SK-N-SH treated with all-trans-retinoic acid at 6 μM for 48 hours (cell line): Measurements from ENCODE around the gene DNASE1L3.
"Not testable (repeated sequence)": the region's sequence is repeated elsewhere in the genome, so short reads cannot be mapped to it uniquely, and the experiment has no call there.

Experiments used
- ATAC-seq: fragments of 200-7000 bp; cut with Tn5 transposase; 3 replicates; pipeline ENCODE4 v1.9.1; 2020; ENCODE audit warnings: mild to moderate bottlenecking, moderate library complexity
- BACH2 ChIP-seq: fragments of 250-450 bp; sonication (Bioruptor Pico); IDR thresholded peaks from 2 replicates; pipeline ENCODE4 v1.9.0; 2021; ENCODE audit warnings: mild to moderate bottlenecking, borderline replicate concordance
- CREB5 ChIP-seq: fragments of 250-450 bp; sonication (Bioruptor Pico); IDR thresholded peaks from 2 replicates; pipeline ENCODE4 v1.5.1; 2020; ENCODE audit warnings: low read depth, mild to moderate bottlenecking, moderate library complexity
- CSDC2 ChIP-seq: fragments of 250-450 bp; sonication (Bioruptor Pico); IDR thresholded peaks from 2 replicates; pipeline ENCODE4 v1.5.0; 2020; ENCODE audit warnings: mild to moderate bottlenecking, moderate library complexity
- CSRNP3 ChIP-seq: fragments of 250-450 bp; sonication (Bioruptor Pico); IDR thresholded peaks from 2 replicates; pipeline ENCODE4 v1.5.1; 2021; ENCODE audit warnings: mild to moderate bottlenecking, moderate library complexity
- ESRRG ChIP-seq: fragments of 250-450 bp; sonication (Bioruptor Pico); IDR thresholded peaks from 2 replicates; pipeline ENCODE4 v1.6.1; 2021; ENCODE audit warnings: mild to moderate bottlenecking
- GLIS3 ChIP-seq: fragments of 250-450 bp; sonication (Bioruptor Pico); IDR thresholded peaks from 2 replicates; pipeline ENCODE4 v1.5.0; 2020; ENCODE audit warnings: mild to moderate bottlenecking, moderate library complexity
- ISL1 ChIP-seq: fragments of 250-450 bp; sonication (Bioruptor Pico); IDR thresholded peaks from 2 replicates; pipeline ENCODE4 v2.1.2; 2022; ENCODE audit warnings: mild to moderate bottlenecking, moderate library complexity
- POU6F1 ChIP-seq: fragments of 250-450 bp; sonication (Bioruptor Pico); IDR thresholded peaks from 2 replicates; pipeline ENCODE4 v1.8.0; 2021; ENCODE audit warnings: low read depth, mild to moderate bottlenecking, moderate library complexity, borderline replicate concordance
- PPARA ChIP-seq: fragments of 250-450 bp; sonication (Bioruptor Pico); IDR thresholded peaks from 2 replicates; pipeline ENCODE4 v1.5.0; 2020; ENCODE audit warnings: mild to moderate bottlenecking, borderline replicate concordance
- RARB ChIP-seq: fragments of 250-450 bp; sonication (Bioruptor Pico); IDR thresholded peaks from 2 replicates; pipeline ENCODE4 v1.8.0; 2021; ENCODE audit warnings: mild to moderate bottlenecking, moderate library complexity
- SNAI2 ChIP-seq: fragments of 250-450 bp; sonication (Bioruptor Pico); IDR thresholded peaks from 2 replicates; pipeline ENCODE4 v1.5.0; 2020; ENCODE audit warnings: mild to moderate bottlenecking, moderate library complexity
- TCF4 ChIP-seq: fragments of 250-450 bp; sonication (Bioruptor Pico); IDR thresholded peaks from 2 replicates; pipeline ENCODE4 v1.8.0; 2021; ENCODE audit warnings: mild to moderate bottlenecking, moderate library complexity, borderline replicate concordance
- TOX ChIP-seq: fragments of 250-450 bp; sonication (Bioruptor Pico); IDR thresholded peaks from 2 replicates; pipeline ENCODE4 v1.8.0; 2021; ENCODE audit warnings: mild to moderate bottlenecking, moderate library complexity, borderline replicate concordance
- TSHZ2 ChIP-seq: fragments of 250-450 bp; sonication (Bioruptor Pico); IDR thresholded peaks from 2 replicates; pipeline ENCODE4 v1.5.0; 2020; ENCODE audit warnings: mild to moderate bottlenecking, moderate library complexity
- ZC3H10 ChIP-seq: fragments of 250-450 bp; sonication (Bioruptor Pico); IDR thresholded peaks from 2 replicates; pipeline ENCODE4 v1.5.1; 2021; ENCODE audit warnings: mild to moderate bottlenecking, moderate library complexity
- ZFP3 ChIP-seq: fragments of 250-450 bp; sonication (Bioruptor Pico); IDR thresholded peaks from 2 replicates; pipeline ENCODE4 v1.5.0; 2020; ENCODE audit warnings: mild to moderate bottlenecking, moderate library complexity
- ZFP30 ChIP-seq: fragments of 450-650 bp; formaldehyde crosslinking; IDR thresholded peaks from 2 replicates; pipeline ENCODE4 v1.5.0; 2022; ENCODE audit warnings: mild to moderate bottlenecking, moderate library complexity
- ZNF565 ChIP-seq: fragments of 450-650 bp; formaldehyde crosslinking; conservative IDR thresholded peaks from 2 replicates; pipeline ENCODE4 v1.5.0; 2020; ENCODE audit warnings: low read depth, mild to moderate bottlenecking, moderate library complexity
- ZNF70 ChIP-seq: fragments of 450-650 bp; formaldehyde crosslinking; IDR thresholded peaks from 2 replicates; pipeline ENCODE4 v1.5.0; 2020; ENCODE audit warnings: mild to moderate bottlenecking, moderate library complexity
- ZNF8 ChIP-seq: fragments of 450-650 bp; formaldehyde crosslinking; IDR thresholded peaks from 2 replicates; pipeline ENCODE4 v1.5.0; 2020; ENCODE audit warnings: mild to moderate bottlenecking, moderate library complexity

DNASE1L3 gene

GRCh38 chr3:58231666-58232065 lies 20.9 kb upstream of the DNASE1L3 start:
- no peak for ATAC-seq
- TF ChIP-seq TCF4 (CRISPR knock-in tag) (no peak), ESRRG (CRISPR knock-in tag) (no peak), ISL1 (CRISPR knock-in tag) (no peak), CSDC2 (CRISPR knock-in tag) (no peak)

GRCh38 chr3:58230876-58231552 lies 20.2 kb upstream of the DNASE1L3 start:
- no peak for ATAC-seq
- TF ChIP-seq CSDC2 (CRISPR knock-in tag) (no peak), SNAI2 (CRISPR knock-in tag) (no peak), ZFP3 (CRISPR knock-in tag) (no peak), GLIS3 (CRISPR knock-in tag) (no peak), ISL1 (CRISPR knock-in tag) (no peak), POU6F1 (CRISPR knock-in tag) (no peak), CREB5 (CRISPR knock-in tag) (no peak), TCF4 (CRISPR knock-in tag) (no peak), ZNF8 (CRISPR knock-in tag) (no peak), PPARA (CRISPR knock-in tag) (no peak), BACH2 (CRISPR knock-in tag) (no peak), ZNF70 (no peak), CSRNP3 (CRISPR knock-in tag) (no peak), RARB (CRISPR knock-in tag) (no peak), TOX (no peak)

- not testable (repeated sequence) for ATAC-seq
Observed at GRCh38 chr3:58227933-58228332, 17.2 kb upstream of the DNASE1L3 start.

GRCh38 chr3:58223855-58224254 lies 13.1 kb upstream of the DNASE1L3 start:
- TF ChIP-seq TOX, result no peak
- no peak for TF ChIP-seq TSHZ2 (CRISPR knock-in tag)
- TF ChIP-seq GLIS3 (CRISPR knock-in tag), result no peak
- no peak for TF ChIP-seq ZFP30 (CRISPR knock-in tag)
- no peak for TF ChIP-seq ZNF565
- TF ChIP-seq RARB (CRISPR knock-in tag), result no peak
- no peak for TF ChIP-seq ZC3H10
- TF ChIP-seq ZNF70, result no peak
- TF ChIP-seq TCF4 (CRISPR knock-in tag), result no peak
- ATAC-seq, result no peak

GRCh38 chr3:58222161-58222724 lies 11.5 kb upstream of the DNASE1L3 start:
- no peak for ATAC-seq
- TF ChIP-seq CREB5 (CRISPR knock-in tag) (no peak), POU6F1 (CRISPR knock-in tag) (no peak), ZNF8 (CRISPR knock-in tag) (no peak), PPARA (CRISPR knock-in tag) (no peak), ESRRG (CRISPR knock-in tag) (no peak), BACH2 (CRISPR knock-in tag) (no peak), ZC3H10 (no peak), ZNF565 (no peak), ZFP30 (CRISPR knock-in tag) (no peak), ZFP3 (CRISPR knock-in tag) (no peak), RARB (CRISPR knock-in tag) (no peak), ZNF70 (no peak), SNAI2 (CRISPR knock-in tag) (no peak), ISL1 (CRISPR knock-in tag) (no peak)
